NCI-H526 (cell line): Measurements from ENCODE around the gene CAPSL.
"Not testable (repeated sequence)": the region's sequence is repeated elsewhere in the genome, so short reads cannot be mapped to it uniquely, and the experiment has no call there.

ENCODE experiments used
- DNase-seq, 2 experiments: peaks; one replicate each; lab custom pipeline; 2025; lab: John Stamatoyannopoulos, UW

Gene CAPSL

GRCh38 chr5:35876454-35876853, 62.0 kb downstream of the CAPSL start:
- DNase-seq: no peak

- DNase-seq: no peak
Observed at GRCh38 chr5:35870605-35871004, 67.8 kb downstream of the CAPSL start.

- no peak for DNase-seq
Observed at GRCh38 chr5:35869685-35870277, 68.6 kb downstream of the CAPSL start.

- DNase-seq: no peak
Observed at GRCh38 chr5:35867998-35868397, 70.4 kb downstream of the CAPSL start.

GRCh38 chr5:35863159-35863558, 75.3 kb downstream of the CAPSL start:
- no peak for DNase-seq

- no peak for DNase-seq
Observed at GRCh38 chr5:35862126-35862525, 76.3 kb downstream of the CAPSL start.

GRCh38 chr5:35861718-35862117, 76.7 kb downstream of the CAPSL start:
- DNase-seq: no peak

- DNase-seq: no peak
Observed at GRCh38 chr5:35860686-35861085, 77.7 kb downstream of the CAPSL start.

- DNase-seq: no peak
Observed at GRCh38 chr5:35859101-35859661, 79.2 kb downstream of the CAPSL start.

- DNase-seq: no peak
Observed at GRCh38 chr5:35857606-35858205, 80.7 kb downstream of the CAPSL start.

- DNase-seq: no peak
Observed at GRCh38 chr5:35856765-35857351, 81.6 kb downstream of the CAPSL start, which contains the start of gene IL7R. Gene IL7R (plus strand): TSS chr5:35856891. CDS start chr5:35856978, 87 bp downstream.

GRCh38 chr5:35856186-35856764, 82.1 kb downstream of the CAPSL start:
- DNase-seq: not testable (repeated sequence)

- no peak for DNase-seq
Observed at GRCh38 chr5:35855187-35855586, 83.2 kb downstream of the CAPSL start.
